NCI-H460 (cell line): ENCODE data around the gene SH2D4B. TPM values are rescaled to one million over a fixed set of nuclear protein-coding genes. Genes with fewer than 3 reads are reported as not detected.
A peak's percentile ranks its signal among the peaks of the same experiment; 100 is the strongest.
"Not testable (repeated sequence)": the region's sequence is repeated elsewhere in the genome, so short reads cannot be mapped to it uniquely, and the experiment has no call there.

Experiments used
- DNase-seq: peaks from one replicate; pipeline ENCODE4 v3.0.0-alpha.2; 2016; ENCODE audit warnings: low read depth; ENCODE audit errors: extremely low read depth
- total RNA-seq: library from RNA; depleted of rRNA; stranded (reverse); fragments of >200 nt; shearing (Covaris generic); gene quantifications from 2 replicates; pipeline ENCODE4 v1.2.3, GENCODE V29; 2014

Gene SH2D4B
- total RNA-seq, 1 experiment from 2014 or later, result 0.02 TPM

- no peak for DNase-seq
Measured at GRCh38 chr10:80522756-80523363, 14.8 kb upstream of the SH2D4B start.

- DNase-seq, result no peak
Measured at GRCh38 chr10:80523773-80524172, 13.9 kb upstream of the SH2D4B start.

DNA sequence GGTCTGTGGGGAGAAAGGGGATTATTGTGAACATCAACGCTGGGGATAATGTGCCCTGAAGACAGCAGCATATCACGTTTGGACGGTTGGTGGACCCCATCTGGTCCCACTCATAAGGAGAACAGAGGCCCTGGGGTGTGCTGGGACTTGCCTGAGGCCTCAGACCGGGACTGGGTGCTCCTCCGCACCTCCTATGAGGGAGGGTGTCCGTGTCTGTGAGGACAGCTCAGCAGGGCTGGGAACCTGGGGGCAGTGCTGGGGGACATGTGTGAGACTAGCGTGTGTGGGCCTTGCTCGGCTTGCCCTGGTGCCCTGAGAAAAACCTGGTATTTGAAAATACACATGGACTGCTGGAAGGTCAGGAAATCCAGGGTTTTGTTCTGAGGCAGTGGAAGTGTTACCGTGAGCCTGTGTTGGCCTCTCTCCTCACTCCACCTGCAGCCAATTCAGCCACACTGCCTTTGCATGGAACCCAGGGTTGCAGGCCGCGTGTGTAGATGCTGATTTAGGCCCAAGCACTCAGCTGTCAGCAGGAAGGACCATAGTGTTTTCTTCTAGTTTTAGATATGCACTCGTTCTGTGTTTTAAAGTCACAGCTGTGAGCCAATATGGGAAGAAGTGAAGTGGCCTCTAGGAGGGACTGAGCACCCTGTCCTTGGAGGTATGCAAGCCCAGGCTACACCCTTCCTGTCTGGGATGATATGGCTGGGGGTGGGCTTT lies 13.4 kb upstream of the SH2D4B start:
- no peak for DNase-seq

DNA sequence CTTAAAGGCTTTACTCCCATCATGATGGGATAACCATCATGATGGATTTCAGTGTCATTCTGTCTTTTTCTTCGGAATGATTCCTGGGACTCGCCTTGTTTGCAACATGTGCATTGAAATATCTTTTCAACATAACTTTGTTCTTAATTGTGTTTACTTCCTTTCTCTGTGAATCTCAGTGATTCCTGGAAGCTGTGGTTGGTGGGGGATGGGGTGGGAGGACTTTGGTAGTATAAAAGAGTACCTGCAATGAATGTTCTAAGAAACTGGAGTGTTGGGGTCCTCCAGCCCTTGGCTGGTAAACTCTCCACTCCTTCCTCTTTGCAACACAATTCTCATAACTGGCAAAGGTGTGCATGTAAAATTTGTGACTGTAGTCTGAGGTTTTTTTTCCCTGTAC lies 11.5 kb upstream of the SH2D4B start:
- no peak for DNase-seq

DNA sequence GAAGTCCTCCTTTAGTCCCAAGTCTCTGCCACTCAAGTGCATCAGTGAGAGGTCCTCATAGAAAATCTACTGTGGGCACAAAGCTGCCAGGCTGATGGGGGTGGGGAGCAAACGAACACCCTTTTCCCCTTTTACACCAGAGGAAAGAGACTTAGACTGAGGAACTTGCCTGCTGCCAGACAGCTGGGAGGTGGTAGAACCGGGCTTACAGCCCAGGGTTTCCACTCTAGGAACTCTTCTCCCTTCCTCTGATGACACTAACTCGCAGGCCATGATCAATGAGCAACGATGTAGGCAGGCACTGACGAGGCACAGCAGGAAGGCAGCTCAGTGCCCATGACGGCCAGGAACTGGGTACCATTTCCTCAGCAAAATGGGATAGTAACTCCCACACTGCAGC lies 11.0 kb upstream of the SH2D4B start:
- no peak for DNase-seq

DNA sequence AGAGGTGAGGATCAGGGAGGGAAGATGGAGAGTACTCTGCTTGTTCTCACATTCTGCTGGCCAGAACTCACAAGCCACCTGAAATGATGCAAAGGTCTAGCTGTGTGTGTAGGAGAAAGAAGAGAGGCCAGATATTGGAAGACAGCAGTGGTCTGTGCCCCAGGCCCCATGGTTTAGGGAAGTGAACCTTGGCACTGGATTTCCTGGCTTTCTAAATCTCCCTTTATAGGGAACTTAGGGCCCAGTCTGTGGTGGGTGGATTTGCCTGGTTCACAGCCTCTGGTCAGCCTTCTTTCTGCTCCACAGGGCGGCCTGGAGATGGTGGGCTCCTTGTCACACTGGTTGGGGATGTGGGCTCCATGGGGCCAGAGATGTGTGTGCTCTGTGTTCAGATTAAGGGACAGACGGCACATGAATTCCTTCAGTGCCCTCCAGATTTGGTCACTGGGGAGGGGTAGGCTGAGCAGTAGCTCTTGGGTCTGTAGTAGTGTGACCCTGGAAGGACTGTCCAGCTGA lies 9.5 kb upstream of the SH2D4B start:
- no peak for DNase-seq

DNA sequence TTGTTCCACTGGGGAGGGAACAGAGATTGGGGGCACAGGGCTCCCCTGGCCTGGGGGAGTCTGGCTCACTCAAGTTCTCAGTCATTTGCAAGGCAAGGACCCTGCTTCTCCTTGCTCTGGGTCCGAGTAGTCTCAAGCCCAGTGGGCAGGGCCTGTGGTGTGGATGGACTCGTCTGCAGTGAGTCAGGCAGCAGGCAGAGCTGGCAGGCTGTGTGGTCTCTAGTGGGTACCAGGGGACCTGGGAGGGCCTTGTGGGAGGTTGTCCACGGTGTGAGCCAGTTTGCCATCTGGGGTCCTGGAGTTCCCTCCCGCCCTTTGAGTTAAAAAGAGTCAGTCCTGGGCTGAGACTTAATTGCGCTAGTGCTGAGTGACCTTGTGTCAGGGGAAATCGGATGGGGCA lies 8.8 kb upstream of the SH2D4B start:
- no peak for DNase-seq

DNA sequence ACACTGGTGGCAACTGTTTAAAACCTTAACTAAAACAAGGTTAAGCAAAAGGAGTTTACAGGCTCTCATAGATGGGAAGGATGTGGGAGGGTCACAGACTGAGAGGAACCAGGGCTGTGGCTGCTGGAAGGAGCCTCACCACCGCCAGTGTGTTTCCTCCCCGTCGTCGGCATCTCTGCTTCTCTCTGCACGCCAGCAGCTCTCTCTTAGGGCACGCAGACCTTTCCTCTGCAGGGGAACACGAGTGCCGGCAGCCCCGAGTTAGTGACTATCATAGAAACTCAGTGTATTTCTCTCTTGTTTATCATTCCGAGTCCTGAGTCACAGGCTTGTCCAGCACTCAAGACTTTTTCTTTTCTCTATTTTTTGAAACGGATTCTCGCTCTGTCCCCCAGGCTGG lies 8.1 kb upstream of the SH2D4B start:
- no peak for DNase-seq

- peak; percentile 13 for DNase-seq
Measured at GRCh38 chr10:80530251-80530650, 7.5 kb upstream of the SH2D4B start.

DNA sequence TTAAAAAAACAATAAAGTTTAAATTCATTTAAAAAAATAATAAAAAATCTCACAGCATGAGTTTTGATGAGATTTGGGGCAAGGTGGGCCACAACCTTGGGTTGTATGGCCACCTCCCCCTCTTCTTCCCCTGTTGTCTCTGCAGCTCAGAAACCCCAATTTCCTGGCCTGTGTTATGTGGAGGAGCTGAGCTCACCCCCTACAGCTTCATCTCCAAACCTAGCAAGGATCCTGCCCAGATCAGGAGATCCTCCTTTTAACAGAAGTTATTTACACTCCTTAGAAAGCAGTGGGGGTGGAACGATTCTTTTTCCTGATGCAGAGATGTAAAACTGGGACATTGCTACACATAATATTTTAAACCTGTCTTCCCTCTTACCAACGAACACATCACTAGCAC lies 6.9 kb upstream of the SH2D4B start:
- DNase-seq, result no peak

DNA sequence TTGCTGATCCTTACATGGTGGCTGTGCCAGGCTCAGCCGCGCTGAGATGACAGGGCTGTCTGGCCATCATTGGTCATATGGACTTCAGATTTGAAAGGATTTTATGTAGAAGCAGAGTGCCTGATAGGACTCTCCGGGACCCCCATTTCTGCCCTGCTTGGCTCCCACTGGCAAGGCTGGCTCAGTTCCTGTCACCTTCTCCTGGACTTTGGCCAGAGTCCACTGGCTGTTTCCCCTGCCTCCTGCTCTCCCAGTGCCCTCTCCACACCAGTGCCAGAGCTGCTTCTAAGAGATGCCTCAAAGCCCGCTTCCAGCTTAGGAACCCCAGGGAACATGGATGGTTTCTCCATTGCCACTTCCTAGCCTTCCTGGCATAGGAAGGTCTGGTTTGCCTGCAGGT lies 5.1 kb upstream of the SH2D4B start:
- DNase-seq, result no peak

DNA sequence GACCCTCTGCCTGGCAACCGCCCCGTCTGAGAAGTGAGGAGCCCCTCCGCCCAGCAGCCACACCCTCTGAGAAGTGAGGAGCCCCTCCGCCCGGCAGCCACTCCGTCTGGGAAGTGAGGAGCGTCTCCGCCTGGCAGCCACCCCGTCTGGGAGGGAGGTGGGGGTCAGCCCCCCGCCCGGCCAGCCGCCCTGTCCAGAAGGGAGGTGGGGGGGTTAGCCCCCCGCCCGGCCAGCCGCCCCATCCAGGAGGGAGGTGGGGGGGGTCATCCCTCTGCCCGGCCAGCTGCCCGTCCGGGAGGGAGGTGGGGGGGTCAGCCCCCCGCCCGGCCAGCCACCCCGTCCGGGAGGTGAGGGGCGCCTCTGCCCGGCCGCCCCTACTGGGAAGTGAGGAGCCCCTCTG lies 3.6 kb upstream of the SH2D4B start:
- not testable (repeated sequence) for DNase-seq

- DNase-seq, result not testable (repeated sequence)
Measured at GRCh38 chr10:80534646-80535045, 3.1 kb upstream of the SH2D4B start.

DNA sequence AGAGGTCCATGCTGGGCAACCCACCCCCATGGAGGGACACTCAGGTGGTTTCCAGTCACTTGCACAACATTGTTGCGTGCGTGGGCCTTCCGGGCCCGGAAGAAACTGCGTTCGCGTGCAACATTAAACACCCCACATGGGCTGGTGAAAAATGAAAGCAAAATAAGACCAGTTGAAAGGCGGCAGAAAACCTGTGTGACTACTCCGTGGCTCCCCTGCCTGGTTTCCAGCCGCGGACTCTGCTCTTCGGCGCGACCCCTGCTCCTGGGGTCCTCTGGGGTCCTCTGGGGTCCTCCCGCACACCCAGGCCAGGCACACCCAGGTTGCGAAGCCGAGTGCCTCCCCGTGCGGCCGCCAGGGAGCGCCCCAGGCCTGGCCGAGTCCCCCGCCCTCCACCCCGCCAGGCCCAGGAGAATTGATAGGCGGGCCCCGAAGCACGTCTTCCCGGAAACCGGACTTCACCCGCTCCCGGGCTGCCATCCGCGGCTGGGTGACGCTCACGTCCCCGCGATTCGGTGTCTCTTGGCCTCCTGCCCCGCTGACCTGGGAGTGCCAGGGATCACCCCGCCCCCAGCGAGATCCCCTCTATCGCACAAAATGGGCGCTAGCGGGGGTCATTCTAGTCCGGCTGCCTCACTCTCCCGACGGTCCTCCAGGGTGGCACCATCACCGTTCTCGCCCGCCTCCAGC lies 1.9 kb upstream of the SH2D4B start:
- peak; percentile 78 for DNase-seq

GRCh38 chr10:80536361-80536835 lies 1.3 kb upstream of the SH2D4B start:
- DNase-seq, result no peak

GRCh38 chr10:80537086-80537735 lies 491 bp upstream of the SH2D4B start:
- DNase-seq, result no peak

DNA sequence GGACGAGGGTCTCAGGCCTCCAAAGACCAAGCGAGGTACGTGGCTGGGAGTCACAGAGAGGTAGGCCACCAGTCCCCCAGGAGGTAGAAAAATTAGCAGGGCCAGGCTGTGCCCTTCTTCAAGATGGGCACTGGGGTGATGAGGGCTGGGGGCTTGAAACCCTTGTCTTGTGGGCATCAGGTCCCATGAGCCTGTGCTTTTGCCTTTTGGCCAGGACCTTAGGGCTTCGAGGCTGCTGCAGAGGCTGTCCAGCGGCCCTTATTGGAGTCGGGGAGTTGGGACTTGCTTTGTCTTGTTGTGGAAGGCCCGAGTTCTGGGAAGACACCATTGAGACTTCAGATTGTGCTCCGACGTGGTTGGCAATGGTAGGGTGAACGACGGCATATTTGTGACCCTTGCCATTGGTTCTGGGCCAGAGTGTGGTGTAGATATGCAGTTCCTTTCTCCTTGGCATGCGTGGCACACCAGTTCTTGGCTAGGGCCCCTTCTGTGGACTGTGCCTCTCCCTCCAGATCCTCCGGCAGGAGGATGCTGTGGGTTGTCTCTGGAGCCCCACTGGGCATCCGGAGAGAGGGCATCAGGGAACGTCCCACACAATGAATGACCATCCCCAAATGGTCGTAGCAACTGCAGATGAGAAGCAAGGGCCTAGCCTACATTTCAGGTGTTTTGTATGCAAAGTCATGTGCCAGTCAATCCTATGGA lies 931 bp downstream of the SH2D4B start:
- no peak for DNase-seq

DNA sequence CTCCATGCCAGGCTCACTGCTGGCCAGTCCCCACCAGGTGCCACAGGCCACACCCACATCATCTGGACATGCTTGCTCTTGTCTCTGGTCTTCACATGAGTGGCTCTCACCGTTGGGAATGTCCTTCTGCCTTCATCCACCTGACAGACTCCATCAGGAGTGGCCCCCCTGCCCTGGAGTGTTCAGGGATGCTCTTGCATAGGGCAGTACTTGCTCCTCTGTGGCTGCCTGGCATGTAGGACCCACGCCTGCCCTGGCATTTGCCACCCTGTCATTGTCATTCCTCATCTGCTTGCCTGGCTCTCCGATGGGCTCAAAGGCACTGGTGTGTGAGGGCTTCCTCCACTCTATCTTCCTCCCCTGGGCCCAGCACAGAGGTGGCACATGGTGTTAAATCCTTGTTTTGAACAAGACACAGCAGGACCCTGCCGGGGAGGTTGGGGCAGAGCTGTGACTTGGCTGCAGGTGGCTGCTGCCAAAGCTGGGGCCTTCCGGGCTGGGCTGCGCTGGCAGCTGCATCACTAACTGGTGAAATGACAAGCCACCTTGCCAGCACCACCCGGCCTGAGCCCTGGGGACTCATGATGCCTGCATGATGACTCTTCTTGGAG lies 1.8 kb downstream of the SH2D4B start:
- DNase-seq, result no peak

GRCh38 chr10:80540136-80540535 lies 2.4 kb downstream of the SH2D4B start:
- no peak for DNase-seq

DNA sequence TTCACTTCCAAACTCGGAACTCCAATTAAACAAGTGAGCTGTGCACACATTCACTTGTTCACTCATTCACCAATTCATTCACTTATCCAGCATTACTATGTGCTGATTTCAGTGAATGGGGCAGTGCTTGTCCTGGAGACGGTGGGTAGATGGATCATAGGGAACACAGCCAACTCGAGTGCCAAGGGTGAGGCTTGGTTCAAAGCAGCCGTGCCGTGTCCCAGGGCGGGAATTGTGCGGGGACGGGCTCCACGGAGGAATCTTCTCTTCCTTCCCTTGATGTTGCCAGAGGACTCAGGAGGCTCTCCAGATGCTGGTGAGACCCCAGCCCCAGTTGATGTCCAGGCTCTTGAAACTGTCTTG lies 2.9 kb downstream of the SH2D4B start:
- DNase-seq, result no peak
